Glutamatergic neuron (in vitro differentiated cells): ENCODE results near the gene ATF6B. TPM values are rescaled to one million over a fixed set of nuclear protein-coding genes. Genes with fewer than 3 reads are reported as not detected.

Source experiments
- DNase-seq: peaks from one replicate; pipeline ENCODE4 v3.0.0; 2022
- H3K27ac Mint-ChIP-seq: one replicate; pipeline ENCODE4 v1.8.0; 2020; ENCODE audit warnings: mild to moderate bottlenecking, mixed read lengths, inconsistent platforms; ENCODE audit not compliant: unreplicated experiment
- H3K27me3 Mint-ChIP-seq: one replicate; pipeline ENCODE4 v1.8.0; 2020; ENCODE audit warnings: mild to moderate bottlenecking, moderate library complexity, mixed read lengths, inconsistent platforms; ENCODE audit not compliant: unreplicated experiment
- H3K36me3 Mint-ChIP-seq: one replicate; pipeline ENCODE4 v1.8.0; 2020; ENCODE audit warnings: mild to moderate bottlenecking, mixed read lengths, inconsistent platforms; ENCODE audit not compliant: unreplicated experiment
- H3K4me1 Mint-ChIP-seq: one replicate; pipeline ENCODE4 v1.8.0; 2020; ENCODE audit warnings: mild to moderate bottlenecking, low read depth, mixed read lengths, inconsistent platforms; ENCODE audit not compliant: unreplicated experiment
- H3K4me3 Mint-ChIP-seq: one replicate; pipeline ENCODE4 v1.8.0; 2020; ENCODE audit warnings: mild to moderate bottlenecking, mixed read lengths, inconsistent platforms; ENCODE audit not compliant: unreplicated experiment
- H3K9me3 Mint-ChIP-seq: one replicate; pipeline ENCODE4 v1.8.0; 2020; ENCODE audit warnings: mild to moderate bottlenecking, moderate library complexity, mixed read lengths, inconsistent platforms; ENCODE audit not compliant: unreplicated experiment
- CTCF ChIP-seq: fragments of 200-600 bp; sonication (generic); IDR thresholded peaks from one replicate; pipeline ENCODE4 v1.5.0; 2021; ENCODE audit not compliant: partially characterized antibody, unreplicated experiment
- total RNA-seq: library from RNA; stranded (reverse); fragmentation: NEBNext Ultra II Directional; extraction: Animal tissue kit (Norgen Biotek cat#: 25700); gene quantifications from one replicate; pipeline ENCODE4 v1.2.1, GENCODE V29; 2021; ENCODE audit not compliant: unreplicated experiment

ATF6B gene
- total RNA-seq, 1 donor from 2014 or later: 79.5 TPM

GRCh38 chr6:32089082-32089828 lies 38.8 kb downstream of the ATF6B start:
- no peak overlapping the region for H3K4me3 Mint-ChIP-seq

GRCh38 chr6:32088487-32089049 lies 39.5 kb downstream of the ATF6B start:
- Mint-ChIP-seq H3K27ac (no peak overlapping the region), H3K9me3 (peaks cover 2% of the 10 kb centered on the region), H3K4me3 (no peak overlapping the region), H3K36me3 (no peaks in the 10 kb centered on the region), H3K27me3 (peaks cover 9% of the 10 kb centered on the region), H3K4me1 (no peaks in the 10 kb centered on the region)
- TF ChIP-seq CTCF: no peak
- no peak for DNase-seq

More at GRCh38 chr6:32089082-32089828, 38.8 kb downstream of the ATF6B start:
- no peak for DNase-seq
- Mint-ChIP-seq H3K9me3 (peaks cover 2% of the 10 kb centered on the region), H3K36me3 (no peaks in the 10 kb centered on the region), H3K4me1 (no peaks in the 10 kb centered on the region), H3K27ac (no peak overlapping the region), H3K27me3 (peaks cover 9% of the 10 kb centered on the region)
- TF ChIP-seq CTCF: no peak

GRCh38 chr6:32087574-32088486 lies 40.2 kb downstream of the ATF6B start:
- Mint-ChIP-seq H3K27me3 (peaks cover 15% of the 10 kb centered on the region), H3K36me3 (peaks cover 4% of the 10 kb centered on the region), H3K27ac (no peak overlapping the region), H3K4me3 (no peak overlapping the region), H3K9me3 (peaks cover 5% of the 10 kb centered on the region), H3K4me1 (no peaks in the 10 kb centered on the region)
- peak; percentile 24 for TF ChIP-seq CTCF
- peak; percentile 79 for DNase-seq

- DNase-seq: no peak
- peaks cover 17% of the 10 kb centered on the region for H3K27me3 Mint-ChIP-seq
- no peaks in the 10 kb centered on the region for H3K4me1 Mint-ChIP-seq
- H3K27ac Mint-ChIP-seq: no peak overlapping the region
- TF ChIP-seq CTCF: no peak
- H3K36me3 Mint-ChIP-seq: peaks cover 4% of the 10 kb centered on the region
- H3K4me3 Mint-ChIP-seq: no peak overlapping the region
- peaks cover 7% of the 10 kb centered on the region for H3K9me3 Mint-ChIP-seq
Observed at GRCh38 chr6:32086661-32087573, 41.1 kb downstream of the ATF6B start.
